HepG2 (cell line): Measurements from ENCODE around the gene CNBD2. TPM values are rescaled to one million over a fixed set of nuclear protein-coding genes. Genes with fewer than 3 reads are reported as not detected.

Experiments used
- GABPA ChIP-seq, 2 experiments: IDR thresholded peaks; 2 replicates each; pipeline ENCODE4 v1.6.1; 2011 to 2016; ENCODE audit warnings: low read depth in 2 of 2, low read length in 1 of 2, missing biosample characterization in 1 of 2, missing genetic modification characterization in 1 of 2
- GTF3A ChIP-seq: sonication (generic); formaldehyde crosslinking; conservative IDR thresholded peaks from 2 replicates; pipeline ENCODE4 v1.4.0; 2020; ENCODE audit warnings: mild to moderate bottlenecking, missing genetic modification reagents
- MAFG ChIP-seq: sonication (generic); formaldehyde crosslinking; IDR thresholded peaks from 2 replicates; pipeline ENCODE4 v1.5.1; 2020; ENCODE audit warnings: mild to moderate bottlenecking, missing genetic modification reagents
- MLXIP ChIP-seq: sonication (generic); formaldehyde crosslinking; IDR thresholded peaks from 2 replicates; pipeline ENCODE4 v1.9.0; 2021; ENCODE audit warnings: missing genetic modification reagents, borderline replicate concordance
- SRSF9 ChIP-seq: fragments of 200-400 bp; formaldehyde crosslinking; IDR thresholded peaks from 2 replicates; pipeline ENCODE4 v1.6.1; 2018; ENCODE audit warnings: borderline replicate concordance, mild to moderate bottlenecking, low read depth, low read length; ENCODE audit not compliant: insufficient read depth, poor library complexity, severe bottlenecking
- YY1 ChIP-seq: IDR thresholded peaks from 2 replicates; pipeline ENCODE4 v1.6.1; 2011; ENCODE audit warnings: low read length, low read depth, moderate library complexity, mild to moderate bottlenecking; ENCODE audit not compliant: insufficient read depth, insufficient replicate concordance
- ZHX2 ChIP-seq, 2 experiments: sonication (generic) in 1 of 2; formaldehyde crosslinking in 1 of 2; IDR thresholded peaks; 2 replicates each; pipeline versions ENCODE4 v1.6.1 to v1.9.0; 2014 to 2022; ENCODE audit warnings: antibody characterized with exemption in 1 of 2, borderline replicate concordance in 1 of 2, inconsistent platforms in 1 of 2, low read depth in 1 of 2, missing genetic modification reagents in 1 of 2
- ZNF180 ChIP-seq: sonication (generic); formaldehyde crosslinking; IDR thresholded peaks from 2 replicates; pipeline ENCODE4 v1.4.0; 2020; ENCODE audit warnings: low read depth, missing genetic modification reagents, borderline replicate concordance
- ZNF605 ChIP-seq: sonication (generic); formaldehyde crosslinking; IDR thresholded peaks from 2 replicates; pipeline ENCODE4 v1.8.0; 2022; ENCODE audit warnings: mild to moderate bottlenecking, missing genetic modification reagents
- ZNF709 ChIP-seq: sonication (generic); formaldehyde crosslinking; IDR thresholded peaks from 2 replicates; pipeline ENCODE4 v1.5.0; 2020; ENCODE audit warnings: mild to moderate bottlenecking, missing genetic modification reagents
- polyA plus RNA-seq, 8 experiments: library from polyadenylated mRNA; depleted of rRNA in 3 of 8; stranded (reverse) in 7 of 8; unstranded in 1 of 8; fragments of >200 nt; fragmentation: Illumina TruSeq in 4 of 8; extraction: Trizol in 4 of 8; gene quantifications; 2 replicates each; pipeline versions ENCODE4 v1.2.1 to v1.2.3, GENCODE V29; 2011 to 2016; ENCODE audit warnings: low read depth in 4 of 8, missing spikeins in 1 of 8, mixed read lengths in 1 of 8; ENCODE audit not compliant: insufficient read depth in 1 of 8
- total RNA-seq, 5 experiments: library from RNA; depleted of rRNA; stranded (reverse); fragments of >200 nt; fragmentation: Illumina TruSeq; extraction: Trizol; gene quantifications; 2 replicates each; pipeline ENCODE4 v1.2.3, GENCODE V29; 2016; ENCODE audit warnings: low read depth in 1 of 5

CNBD2 gene
- total and polyA plus RNA-seq, 2 of the 13 experiments (the other 11 are each of a cell fraction or from before 2014, with no cell fraction given): 12.4 to 22.8 TPM

DNA sequence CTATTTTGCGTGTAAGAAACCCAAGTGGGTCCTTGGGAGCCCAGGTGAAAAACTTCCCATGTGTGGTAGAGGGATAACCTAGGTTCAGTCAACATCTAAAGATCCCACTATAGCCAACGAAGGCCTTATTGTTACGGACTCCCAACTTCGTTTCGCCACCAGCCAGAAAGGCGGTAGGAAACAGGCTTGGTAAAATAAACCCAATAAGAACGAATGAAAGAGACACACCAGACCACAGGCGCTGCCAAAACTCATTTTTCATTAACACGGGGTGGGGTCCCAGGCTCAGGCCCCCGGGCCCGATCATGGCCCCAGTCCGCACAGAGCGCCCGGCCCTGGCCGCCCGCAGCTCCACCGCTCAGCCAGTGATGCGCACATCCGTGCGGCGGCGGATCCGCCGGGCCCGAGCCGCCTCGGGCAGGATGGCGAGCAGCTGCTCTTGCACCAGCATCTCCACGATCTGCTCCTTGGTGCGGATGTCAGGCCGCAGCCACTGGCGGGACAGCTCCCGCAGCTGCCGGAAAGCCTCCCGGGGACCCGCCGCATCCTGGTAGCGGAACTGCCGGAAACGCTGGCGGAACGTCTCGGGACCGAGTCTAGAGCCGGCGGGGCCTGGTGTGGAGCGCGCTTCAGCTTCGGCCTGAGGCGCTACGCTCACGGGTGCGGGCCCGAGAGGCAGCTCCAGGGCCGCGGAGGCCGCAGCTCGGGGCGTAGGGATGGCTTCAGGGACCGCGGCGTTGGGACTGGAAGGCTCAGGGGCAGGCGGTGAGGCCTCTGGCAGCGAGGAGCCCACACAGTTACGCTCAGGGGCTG is 14.8 kb upstream of the CNBD2 start (continued):
- TF ChIP-seq ZHX2 (IDR thresholded peaks at IDR 0.05; ENCODE audit: low read depth) (no peak), ZHX2 (CRISPR knock-in tag; IDR thresholded peaks at IDR 0.05; ENCODE audit: borderline replicate concordance) (peak; percentile 19; the same call in 1 of the 2 replicates), ZNF605 (CRISPR knock-in tag) (no peak), MAFG (CRISPR knock-in tag) (peak; percentile 74), ZNF709 (CRISPR knock-in tag) (no peak; the same call in 1 of the 2 replicates), GTF3A (CRISPR knock-in tag) (peak; percentile 46; the same call in 1 of the 2 replicates), YY1 (no peak), MLXIP (CRISPR knock-in tag) (no peak), ZNF180 (no peak; the same call in 1 of the 2 replicates), SRSF9 (no peak), GABPA (IDR thresholded peaks at IDR 0.05; ENCODE audit: low read depth, low read length) (peak; percentile 41; the same call in 1 of the 2 replicates), GABPA (CRISPR knock-in tag; IDR thresholded peaks at IDR 0.05; ENCODE audit: low read depth) (no peak)
